SK-N-SH (cell line): ENCODE measurements around the gene TMIE. TPM values are rescaled to one million over a fixed set of nuclear protein-coding genes. Genes with fewer than 3 reads are reported as not detected.

ENCODE experiments used
- CTCF ChIA-PET: fragments of 300-600, 350-600 bp; formaldehyde crosslinking; extraction: SDS; loops from one replicate; lab custom pipeline; 2021; lab: Yijun Ruan, JAX
- POLR2A ChIA-PET: fragments of 350-600 bp; sonication (Branson Sonifier 250); formaldehyde crosslinking; extraction: SDS; loops from one replicate; lab custom pipeline; 2020; ENCODE audit warnings: antibody characterized with exemption, inconsistent platforms; lab: Yijun Ruan, JAX
- DNase-seq: peaks from one replicate; pipeline ENCODE4 v3.0.0; 2012
- H2AFZ ChIP-seq: fragments of 200-600 bp; sonication (generic); 2 replicates; pipeline ENCODE4 v1.8.1; 2016; ENCODE audit warnings: antibody characterized with exemption, mild to moderate bottlenecking, low read depth
- H3F3A ChIP-seq: fragments of 200-600 bp; sonication (generic); replicated peaks from 2 replicates; pipeline ENCODE3; 2016; ENCODE audit warnings: antibody characterized with exemption, mild to moderate bottlenecking; ENCODE audit not compliant: insufficient read depth
- H3K27ac ChIP-seq, 2 experiments: fragments of 200-500 bp in 1 of 2; fragments of 200-600 bp in 1 of 2; sonication (Bioruptor generic) in 1 of 2; sonication (generic), shearing (Covaris generic) in 1 of 2; 2 replicates each; pipeline versions ENCODE4 v1.5.1 to v1.6.1; 2014 to 2016; ENCODE audit warnings: low read depth in 2 of 2, inconsistent platforms in 1 of 2, low read length in 1 of 2, mild to moderate bottlenecking in 1 of 2, mixed read lengths in 1 of 2
- H3K27me3 ChIP-seq: fragments of 200-600 bp; sonication (generic), shearing (Covaris generic); 2 replicates; pipeline ENCODE4 v1.6.1; 2016; ENCODE audit warnings: mixed run types; ENCODE audit not compliant: insufficient read depth
- H3K36me3 ChIP-seq, 2 experiments: fragments of 200-500 bp in 1 of 2; fragments of 200-600 bp in 1 of 2; sonication (Bioruptor generic) in 1 of 2; sonication (generic) in 1 of 2; replicated peaks in 1 of 2; 2 replicates each; pipeline versions ENCODE3 to v1.5.1; 2014 to 2016; ENCODE audit warnings: low read length in 1 of 2, mild to moderate bottlenecking in 1 of 2; ENCODE audit not compliant: insufficient read depth in 2 of 2, control insufficient read depth in 1 of 2
- H3K4me1 ChIP-seq, 2 experiments: fragments of 200-500 bp in 1 of 2; fragments of 200-600 bp in 1 of 2; sonication (Bioruptor generic) in 1 of 2; sonication (generic), shearing (Covaris generic) in 1 of 2; 2 replicates each; pipeline versions ENCODE4 v1.5.1 to v1.6.1; 2014 to 2016; ENCODE audit warnings: low read depth in 1 of 2, low read length in 1 of 2, mixed run types in 1 of 2; ENCODE audit not compliant: insufficient read depth in 2 of 2, control insufficient read depth in 1 of 2
- H3K4me2 ChIP-seq: fragments of 200-600 bp; sonication (generic), shearing (Covaris generic); 2 replicates; pipeline ENCODE4 v1.6.1; 2017; ENCODE audit warnings: mixed run types
- H3K4me3 ChIP-seq, 2 experiments: fragments of 200-500 bp in 1 of 2; fragments of 200-600 bp in 1 of 2; sonication (Bioruptor generic) in 1 of 2; sonication (generic), shearing (Covaris generic) in 1 of 2; 2 replicates each; pipeline versions ENCODE4 v1.5.1 to v1.8.1; 2014 to 2016; ENCODE audit warnings: low read depth in 2 of 2, inconsistent platforms in 1 of 2, low read length in 1 of 2, mild to moderate bottlenecking in 1 of 2, mixed read lengths in 1 of 2, moderate library complexity in 1 of 2
- H3K79me2 ChIP-seq: fragments of 200-600 bp; sonication (generic); 2 replicates; pipeline ENCODE4 v1.8.1; 2017; ENCODE audit warnings: mild to moderate bottlenecking; ENCODE audit not compliant: insufficient read depth
- H3K9ac ChIP-seq: fragments of 200-600 bp; sonication (generic); 2 replicates; pipeline ENCODE4 v1.6.1; 2017; ENCODE audit warnings: mixed run types
- H3K9me2 ChIP-seq: fragments of 200-600 bp; sonication (generic); 2 replicates; pipeline ENCODE4 v1.6.1; 2017; ENCODE audit warnings: mixed run types
- H3K9me3 ChIP-seq: fragments of 200-600 bp; sonication (generic); 2 replicates; pipeline ENCODE4 v1.6.1; 2017; ENCODE audit warnings: mixed run types, mild to moderate bottlenecking, moderate library complexity
- H4K20me1 ChIP-seq: fragments of 200-600 bp; sonication (generic); 2 replicates; pipeline ENCODE4 v1.6.1; 2017; ENCODE audit warnings: mild to moderate bottlenecking, mixed run types; ENCODE audit not compliant: insufficient read depth
- CHD2 ChIP-seq: fragments of 150-350 bp; IDR thresholded peaks from 2 replicates; pipeline ENCODE4 v1.6.1; 2018; ENCODE audit warnings: low read length; ENCODE audit not compliant: partially characterized antibody
- CTCF ChIP-seq: fragments of 200-600 bp; sonication (generic); IDR thresholded peaks from 2 replicates; pipeline ENCODE4 v1.6.1; 2017; ENCODE audit warnings: antibody characterized with exemption, mild to moderate bottlenecking, moderate library complexity
- ELF1 ChIP-seq: IDR thresholded peaks from 2 replicates; pipeline ENCODE4 v1.4.0; 2012
- FOXJ3 ChIP-seq: sonication (generic); formaldehyde crosslinking; IDR thresholded peaks from 2 replicates; pipeline ENCODE4 v1.5.1; 2020; ENCODE audit warnings: mild to moderate bottlenecking, missing genetic modification reagents
- GABPA ChIP-seq: IDR thresholded peaks from 2 replicates; pipeline ENCODE4 v1.4.0; 2012; ENCODE audit warnings: low read depth, mild to moderate bottlenecking
- GATA2 ChIP-seq: sonication (generic); formaldehyde crosslinking; IDR thresholded peaks from 2 replicates; pipeline ENCODE4 v1.5.0; 2020; ENCODE audit warnings: mild to moderate bottlenecking, missing genetic modification reagents
- NRF1 ChIP-seq: IDR thresholded peaks from 2 replicates; pipeline ENCODE4 v1.6.1; 2012; ENCODE audit warnings: low read depth, mild to moderate bottlenecking, low read length
- RAD21 ChIP-seq: IDR thresholded peaks from 2 replicates; pipeline ENCODE4 v1.6.1; 2012; ENCODE audit warnings: mild to moderate bottlenecking, low read length
- RCOR1 ChIP-seq: fragments of 150-350 bp; IDR thresholded peaks from 2 replicates; pipeline ENCODE4 v1.6.1; 2017; ENCODE audit warnings: antibody characterized with exemption, low read length
- USF2 ChIP-seq: fragments of 150-350 bp; IDR thresholded peaks from 2 replicates; pipeline ENCODE4 v1.6.1; 2017; ENCODE audit warnings: antibody characterized with exemption, low read length, low read depth, borderline replicate concordance
- WGBS: methylation state at CpG from one replicate; pipeline ENCODE4 v1.1.6; 2017; ENCODE audit warnings: low lambda C conversion rate; 5-methylcytosine and 5-hydroxymethylcytosine counted together
- polyA plus RNA-seq, 3 experiments: library from polyadenylated mRNA; depleted of rRNA; stranded (reverse); fragments of >200 nt; gene quantifications; 2 replicates each; pipeline ENCODE4 v1.2.3, GENCODE V29; 2012

TMIE gene
- polyA plus RNA-seq, 1 of the 3 experiments (the other 2 are of a cell fraction), result 0.03 TPM

GRCh38 chr3:46659285-46659684, 41.9 kb upstream of the TMIE start:
- no peak overlapping the region for H2AFZ ChIP-seq
- H3K9me2 ChIP-seq, result no peaks in the 10 kb centered on the region
- no peak overlapping the region for H3K9ac ChIP-seq
- TF ChIP-seq USF2 (no peak), RAD21 (no peak)
- 0 out of 4 replicates have a peak overlapping the region, but pooled peaks of 1 of the 2 experiments have one; percentile 2 for H3K27ac ChIP-seq
- peaks cover 0 to 44% of the 10 kb centered on the region in 2 experiments; a peak in 1 of 4 replicates for H3K4me1 ChIP-seq
- H3K4me2 ChIP-seq, result no peak overlapping the region
- no peaks in the 10 kb centered on the region for H3K9me3 ChIP-seq
- no peaks in the 10 kb centered on the region for H3K79me2 ChIP-seq
- no peaks in the 10 kb centered on the region for H4K20me1 ChIP-seq
- H3F3A ChIP-seq, result no peaks in the 10 kb centered on the region
- POLR2A ChIA-PET, result no interaction called here
- WGBS, result 75% methylated on average over 7 of the region's 8 CpGs
- CTCF ChIA-PET, result interaction anchor here (0.9 to 2.7 kb wide), 4 partner anchors 11 to 250 kb away, joined by 3 to 9 read pairs (median 5); no protein-coding TSS in a partner anchor
- H3K4me3 ChIP-seq, result no peak overlapping the region
- peak; percentile 42 for DNase-seq
- H3K36me3 ChIP-seq, result no peaks in the 10 kb centered on the region
- no peaks in the 10 kb centered on the region for H3K27me3 ChIP-seq

- Histone ChIP-seq H3K27me3 (no peaks in the 10 kb centered on the region), H3K4me2 (no peak overlapping the region), H3K4me1 (peaks cover 0 to 50% of the 10 kb centered on the region in 2 experiments; a peak in 1 of 4 replicates), H3K9ac (no peak overlapping the region), H3K9me2 (no peaks in the 10 kb centered on the region), H3K79me2 (no peaks in the 10 kb centered on the region), H3K4me3 (no peak overlapping the region), H2AFZ (no peak overlapping the region), H3F3A (no peaks in the 10 kb centered on the region), H3K27ac (no peak overlapping the region), H4K20me1 (no peaks in the 10 kb centered on the region), H3K9me3 (no peaks in the 10 kb centered on the region), H3K36me3 (no peaks in the 10 kb centered on the region)
- no peak for DNase-seq
- POLR2A ChIA-PET, result no interaction called here
- 57% methylated on average over 6 of the region's 6 CpGs for WGBS
- CTCF ChIA-PET, result interaction anchor here (1.1 to 2.7 kb wide), 4 partner anchors 13 to 249 kb away, joined by 3 to 12 read pairs (median 6); no protein-coding TSS in a partner anchor
- TF ChIP-seq NRF1 (no peak), FOXJ3 (CRISPR knock-in tag) (no peak), CTCF (no peak), CHD2 (no peak), GABPA (no peak), GATA2 (CRISPR knock-in tag) (no peak), ELF1 (no peak), RCOR1 (no peak)
Observed at GRCh38 chr3:46660003-46660402, 41.2 kb upstream of the TMIE start.
